Esophagus squamous epithelium (tissue), 4 donors: ENCODE data around the gene C12orf56.

Source experiments
- CTCF ChIP-seq, 6 experiments: fragments of 450-650 bp in 4 of 6; fragments of 200-600 bp in 2 of 6; sonication (generic) in 2 of 6; IDR thresholded peaks; one replicate each; pipeline ENCODE4 v1.5.1; 2016 to 2019; ENCODE audit warnings: antibody characterized with exemption in 6 of 6, mild to moderate bottlenecking in 4 of 6, moderate library complexity in 4 of 6
- POLR2A ChIP-seq, 4 donors: fragments of 450-650 bp; IDR thresholded peaks; one replicate each; pipeline ENCODE4 v1.6.1; 2017; ENCODE audit warnings: antibody characterized with exemption in 4 of 4, mild to moderate bottlenecking in 4 of 4, moderate library complexity in 3 of 4

GRCh38 chr12:64419696-64420095 lies 29.1 kb upstream of the C12orf56 start:
- no peak for TF ChIP-seq POLR2A (IDR thresholded peaks at IDR 0.05)
- TF ChIP-seq CTCF (IDR thresholded peaks at IDR 0.05) = no peak
